GM12801 (cell line): ENCODE results near the gene TNFRSF25.

Source experiments
- TF ChIP-seq, protein P1 (sequence below): IDR thresholded peaks from one replicate; pipeline ENCODE4 v1.5.1; 2011; ENCODE audit warnings: control low read depth; ENCODE audit not compliant: insufficient read length; ENCODE audit errors: extremely low read depth

TNFRSF25 gene

DNA sequence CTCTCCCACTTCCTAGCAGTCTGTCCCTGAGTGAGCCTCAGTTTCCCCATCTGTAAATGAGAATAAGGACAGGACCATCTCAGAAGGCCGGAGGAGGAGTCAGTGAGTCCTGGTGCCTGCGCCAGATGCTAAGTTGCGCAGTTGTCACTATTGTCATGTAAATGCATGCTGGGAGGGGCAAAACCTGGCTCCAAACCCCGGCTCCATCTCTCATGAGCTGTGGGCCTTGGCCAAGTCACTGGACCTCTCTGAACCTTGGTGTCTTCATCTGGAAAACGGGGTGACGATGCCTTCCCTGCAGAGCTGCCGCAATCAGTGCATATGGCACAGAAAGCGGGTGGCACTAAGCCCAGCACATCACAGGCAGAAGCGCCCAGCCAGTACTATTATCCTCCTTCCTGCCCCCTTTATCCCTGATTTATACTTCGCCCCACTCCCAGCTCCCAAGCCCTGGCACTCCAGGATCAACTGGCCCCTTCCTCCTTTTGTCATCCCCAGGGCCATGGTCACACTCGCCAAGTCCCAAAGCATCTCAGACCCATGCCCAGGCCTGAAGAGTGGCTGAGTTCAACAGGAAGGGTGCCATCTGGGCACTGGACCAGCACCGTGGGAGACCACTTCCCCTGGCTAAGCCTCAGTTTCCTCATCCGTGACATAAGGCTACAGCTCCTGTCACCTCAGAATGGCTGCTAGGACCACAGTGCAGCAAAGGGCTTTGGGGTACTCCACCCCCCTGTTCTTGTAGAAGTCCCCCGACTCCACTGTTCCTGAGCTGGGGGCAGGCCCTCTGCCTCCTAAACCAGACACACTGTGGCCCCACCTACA is 29.8 kb upstream of the TNFRSF25 start:
- TF ChIP-seq, protein P1, sequence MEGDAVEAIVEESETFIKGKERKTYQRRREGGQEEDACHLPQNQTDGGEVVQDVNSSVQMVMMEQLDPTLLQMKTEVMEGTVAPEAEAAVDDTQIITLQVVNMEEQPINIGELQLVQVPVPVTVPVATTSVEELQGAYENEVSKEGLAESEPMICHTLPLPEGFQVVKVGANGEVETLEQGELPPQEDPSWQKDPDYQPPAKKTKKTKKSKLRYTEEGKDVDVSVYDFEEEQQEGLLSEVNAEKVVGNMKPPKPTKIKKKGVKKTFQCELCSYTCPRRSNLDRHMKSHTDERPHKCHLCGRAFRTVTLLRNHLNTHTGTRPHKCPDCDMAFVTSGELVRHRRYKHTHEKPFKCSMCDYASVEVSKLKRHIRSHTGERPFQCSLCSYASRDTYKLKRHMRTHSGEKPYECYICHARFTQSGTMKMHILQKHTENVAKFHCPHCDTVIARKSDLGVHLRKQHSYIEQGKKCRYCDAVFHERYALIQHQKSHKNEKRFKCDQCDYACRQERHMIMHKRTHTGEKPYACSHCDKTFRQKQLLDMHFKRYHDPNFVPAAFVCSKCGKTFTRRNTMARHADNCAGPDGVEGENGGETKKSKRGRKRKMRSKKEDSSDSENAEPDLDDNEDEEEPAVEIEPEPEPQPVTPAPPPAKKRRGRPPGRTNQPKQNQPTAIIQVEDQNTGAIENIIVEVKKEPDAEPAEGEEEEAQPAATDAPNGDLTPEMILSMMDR = no peak

DNA sequence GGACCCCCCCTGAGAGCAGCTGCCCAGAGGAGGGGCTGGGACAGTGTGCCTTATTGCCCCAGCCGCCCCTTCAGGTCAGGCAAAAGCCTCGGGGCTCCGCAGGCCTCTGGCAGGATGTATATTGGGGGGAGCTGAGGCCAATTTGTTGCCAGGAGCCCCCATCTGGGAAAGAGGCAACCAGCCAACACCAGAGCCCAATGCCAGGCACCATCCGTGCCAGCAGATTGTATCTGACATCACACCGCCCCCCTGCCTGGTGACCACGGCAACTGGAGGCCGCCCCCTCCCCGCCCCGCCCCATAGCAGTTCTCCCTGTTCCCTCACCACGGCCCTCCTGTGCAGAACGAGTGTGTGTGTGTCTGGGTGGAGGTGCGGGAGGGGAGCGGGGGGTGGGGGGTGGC is 29.1 kb upstream of the TNFRSF25 start:
- TF ChIP-seq, protein P1 = no peak

DNA sequence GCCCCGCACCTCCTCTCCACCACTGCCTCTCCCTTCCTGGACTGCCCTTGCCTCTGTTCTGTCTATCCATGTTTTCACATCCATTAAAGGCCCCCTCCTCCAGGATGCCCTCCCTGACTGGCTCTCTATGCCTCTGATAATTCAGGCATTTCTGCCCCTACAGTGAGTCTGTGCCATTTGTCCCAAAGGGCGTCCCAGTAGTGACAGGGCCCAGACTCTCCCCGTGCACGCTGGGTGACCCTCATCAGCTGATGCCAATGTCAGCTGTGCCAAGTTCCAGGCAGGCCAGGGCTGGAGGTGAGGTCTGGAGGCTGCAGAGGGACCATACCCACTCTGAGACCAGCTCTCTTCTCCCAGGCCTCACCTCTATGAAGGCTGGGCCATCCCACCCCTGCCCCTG is 28.7 kb upstream of the TNFRSF25 start:
- TF ChIP-seq, protein P1 = no peak

DNA sequence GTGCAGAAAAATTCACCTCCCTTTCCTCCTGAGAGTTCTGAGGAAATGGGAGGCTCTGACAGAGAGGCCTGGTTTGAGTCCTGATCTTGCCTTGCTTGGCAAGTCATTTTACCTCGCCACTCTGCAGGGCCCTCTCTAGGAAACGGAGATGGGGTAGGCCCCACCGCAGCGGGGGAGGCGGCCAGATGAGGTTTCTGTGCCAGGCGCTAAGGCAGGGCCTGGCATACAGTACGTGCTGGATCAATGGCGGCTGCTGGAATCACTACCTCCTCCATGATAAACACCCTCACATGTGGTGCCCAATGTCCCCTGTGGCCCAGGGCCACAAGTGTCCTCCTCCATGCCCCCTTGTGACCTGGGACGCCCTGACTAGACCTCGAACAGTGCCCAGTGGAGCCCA is 26.0 kb upstream of the TNFRSF25 start:
- TF ChIP-seq, protein P1 = no peak

DNA sequence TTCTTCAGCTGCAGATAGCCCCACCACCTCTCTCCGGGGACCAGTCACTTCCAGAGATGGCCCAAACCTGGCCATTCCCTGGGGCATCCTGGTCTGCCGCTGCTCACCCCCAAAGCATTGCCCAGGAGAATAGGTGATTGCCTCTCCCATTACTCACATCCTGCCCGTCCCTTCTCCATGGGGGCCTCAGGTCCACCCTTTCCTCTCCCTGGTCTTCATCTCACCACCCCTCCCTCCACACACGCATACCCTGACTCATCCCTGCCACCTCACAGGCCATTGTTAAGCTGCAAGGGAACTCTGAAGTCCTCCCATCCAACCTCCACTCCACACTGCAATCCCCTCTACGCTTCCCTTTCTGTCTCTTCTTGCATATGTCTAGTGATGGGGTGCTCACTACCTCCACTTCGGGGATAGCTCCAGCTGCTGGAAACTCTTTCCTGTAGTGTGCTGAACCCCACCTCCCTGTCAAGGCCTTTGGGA is 25.5 kb upstream of the TNFRSF25 start, which contains the start of gene PLEKHG5:
TSS of gene PLEKHG5 (minus strand) at position 188 of the 483 bp plus-strand sequence. CDS start 14,096 bp downstream, outside the sequence.
- TF ChIP-seq, protein P1 = no peak

DNA sequence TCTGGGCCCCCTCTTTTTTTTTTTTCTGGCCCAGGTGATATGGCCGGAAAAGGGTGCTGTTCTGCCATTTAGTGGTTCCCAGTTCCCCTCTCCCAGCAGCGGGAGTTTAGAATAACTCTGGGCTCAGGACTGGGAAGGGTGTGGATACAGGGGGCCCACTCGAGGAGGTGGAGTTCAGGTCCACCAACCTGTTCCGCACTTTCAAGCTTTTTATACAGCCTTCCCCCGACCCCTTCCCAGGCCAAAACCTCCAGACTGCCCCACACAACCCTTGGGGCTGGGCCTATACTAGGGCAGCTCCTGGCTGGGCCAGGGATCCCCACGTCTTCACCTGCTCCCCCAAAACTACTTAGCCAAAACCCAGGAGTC is 25.1 kb upstream of the TNFRSF25 start:
- TF ChIP-seq, protein P1 = no peak

DNA sequence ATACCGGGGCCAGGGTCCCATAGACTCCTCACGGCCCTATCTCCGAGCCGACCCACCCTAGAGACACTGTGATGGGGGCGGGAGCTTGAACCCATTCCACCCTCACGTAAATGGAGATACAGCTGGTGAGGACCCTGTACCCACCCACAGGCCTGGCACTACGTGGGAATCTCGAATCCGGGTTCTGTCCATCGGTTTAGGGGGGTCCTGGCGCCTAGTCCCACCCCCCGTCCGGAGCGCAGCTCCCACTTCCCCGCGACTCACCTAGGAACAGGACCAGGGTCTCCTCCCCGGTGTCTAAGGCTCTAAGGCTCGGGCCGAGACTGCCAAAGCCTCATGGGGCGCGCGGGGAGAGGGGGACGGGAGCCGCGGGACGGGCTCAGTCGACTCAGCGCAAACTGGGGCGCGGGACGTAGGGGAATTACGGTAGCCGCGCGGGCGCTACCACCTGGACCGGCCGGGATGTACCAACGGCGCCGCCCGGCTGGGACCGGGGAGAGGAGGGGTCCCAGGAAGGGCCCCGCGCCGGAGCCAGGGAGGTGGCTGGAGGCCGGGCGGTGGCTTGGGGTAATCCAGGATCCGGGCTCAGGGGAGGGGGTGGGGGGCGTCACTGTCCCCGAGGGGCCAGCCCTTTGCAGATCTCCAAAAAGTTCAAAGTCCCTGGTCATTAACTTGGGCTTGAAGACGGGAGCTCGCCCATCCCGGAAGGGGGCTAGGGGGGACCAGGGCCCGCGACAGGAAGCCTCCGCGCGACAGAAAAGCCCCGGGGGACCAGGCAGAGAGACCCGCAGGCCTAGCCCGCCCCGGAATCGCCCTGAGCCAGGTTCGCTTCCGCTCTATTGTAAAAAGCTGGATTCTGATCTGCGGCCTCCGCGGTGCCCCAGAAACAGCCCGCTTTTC is 24.5 kb upstream of the TNFRSF25 start:
- TF ChIP-seq, protein P1 = no peak
